Right lobe of liver (tissue), 4 donors: ENCODE measurements around the gene PCSK6.

Source experiments
- CTCF ChIP-seq, 4 donors: fragments of 200-600 bp in 3 of 4; fragments of 450-650 bp in 1 of 4; IDR thresholded peaks; one replicate each; pipeline versions ENCODE4 v1.5.1 to v1.8.0; 2016 to 2022; ENCODE audit warnings: antibody characterized with exemption in 4 of 4, mild to moderate bottlenecking in 2 of 4
- POLR2A ChIP-seq: fragments of 450-650 bp; IDR thresholded peaks from one replicate; pipeline ENCODE4 v1.6.1; 2017; ENCODE audit warnings: antibody characterized with exemption, mild to moderate bottlenecking
- donor health status: DM: no; HTN: no; CAD: no.
- donor health status: DM: no; HTN: no; CAD: no.
- donor health status: DM: no; HTN: yes; CAD: no.

GRCh38 chr15:101307048-101307896, 182.2 kb downstream of the PCSK6 start:
- TF ChIP-seq CTCF (IDR thresholded peaks at IDR 0.05): no peak
- no peak for TF ChIP-seq POLR2A
